GM15510 (cell line): ENCODE measurements around the gene CACNA1C.
A peak's percentile ranks its signal among the peaks of the same experiment; 100 is the strongest.

ENCODE experiments used
- POLR2A ChIP-seq: IDR thresholded peaks from 3 replicates; pipeline ENCODE4 v1.6.1; 2011; ENCODE audit warnings: borderline replicate concordance; ENCODE audit not compliant: insufficient read length; ENCODE audit errors: extremely low read depth

CACNA1C gene

GRCh38 chr12:2682296-2683251, 629.8 kb downstream of the CACNA1C start:
- TF ChIP-seq POLR2A, result no peak

DNA sequence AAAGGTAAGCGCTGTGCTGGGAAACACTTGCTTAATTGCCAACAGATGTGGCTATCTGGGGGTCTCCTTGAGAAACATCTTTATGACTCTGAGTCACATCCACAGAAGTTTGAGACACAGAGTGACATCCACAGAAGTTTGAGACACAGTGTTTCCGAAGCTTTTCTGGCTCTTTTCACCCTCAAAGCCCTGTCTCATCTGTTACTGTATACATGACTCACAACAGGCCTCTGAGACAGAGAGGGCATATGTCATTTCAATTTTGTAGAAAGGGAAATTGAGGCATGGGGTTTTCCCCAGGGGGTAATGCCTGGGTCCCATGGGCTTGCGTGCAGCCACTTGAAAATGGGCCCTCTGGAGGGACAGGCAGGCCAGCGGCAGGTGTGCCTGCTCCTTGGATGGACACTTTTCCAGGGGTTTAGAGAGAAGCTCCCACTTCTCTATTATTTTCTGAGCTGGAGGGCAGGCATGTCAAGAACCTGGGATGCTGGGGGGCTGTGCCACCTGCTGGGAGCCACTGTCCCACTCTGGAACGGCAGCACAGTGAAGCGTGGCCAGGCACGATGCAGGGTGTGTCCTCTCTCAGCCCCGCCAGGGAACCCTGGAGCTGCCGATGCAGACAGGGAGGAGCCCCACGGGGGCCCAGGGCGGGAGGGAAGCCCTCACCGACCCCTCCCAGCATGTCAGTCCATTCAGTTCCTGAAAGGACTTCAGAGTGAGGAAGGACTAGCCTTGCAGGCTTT, 630.7 kb downstream of the CACNA1C start:
- TF ChIP-seq POLR2A, result no peak

DNA sequence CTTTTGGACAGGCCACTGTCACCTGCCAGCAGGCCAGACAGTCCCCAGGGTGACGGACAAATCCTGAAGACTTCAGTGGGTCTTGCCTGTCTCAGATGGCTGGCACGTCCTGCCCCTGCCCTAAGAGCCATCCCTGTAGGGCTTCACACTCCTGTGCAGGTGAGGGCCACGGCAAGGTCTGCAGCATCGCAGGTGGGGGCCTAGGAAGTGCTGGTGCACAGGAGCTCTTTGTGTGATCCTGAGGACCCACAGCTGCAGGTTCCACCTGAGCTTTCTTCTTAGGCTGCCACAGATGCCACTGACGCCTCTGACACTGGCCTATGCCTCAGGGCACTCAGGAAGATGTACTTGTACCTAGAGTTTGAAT, 633.5 kb downstream of the CACNA1C start:
- no peak for TF ChIP-seq POLR2A

GRCh38 chr12:2687058-2687457, 634.3 kb downstream of the CACNA1C start:
- no peak for TF ChIP-seq POLR2A

- TF ChIP-seq POLR2A, result no peak
Observed at GRCh38 chr12:2687726-2688125, 634.9 kb downstream of the CACNA1C start.

GRCh38 chr12:2688381-2688931, 635.7 kb downstream of the CACNA1C start:
- TF ChIP-seq POLR2A, result no peak

DNA sequence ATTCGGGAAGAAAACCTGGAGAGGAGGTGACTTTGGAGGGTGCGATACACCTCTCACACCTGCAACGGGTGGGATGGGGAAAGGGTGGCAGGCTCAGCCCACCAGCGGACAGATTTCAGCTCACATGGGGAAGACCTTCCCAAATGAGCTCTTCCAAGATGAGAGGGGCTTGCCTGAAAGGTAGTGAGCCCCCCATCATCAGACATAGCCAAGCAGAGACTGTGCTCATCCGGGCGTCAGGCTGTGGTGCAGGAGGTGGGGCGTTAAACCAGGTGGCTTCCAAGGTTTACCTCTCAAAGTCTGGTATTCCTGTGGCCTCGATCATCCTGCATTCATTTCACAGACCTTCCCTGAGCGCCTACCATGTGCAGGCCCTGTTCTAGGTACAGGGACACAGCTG, 636.6 kb downstream of the CACNA1C start:
- no peak for TF ChIP-seq POLR2A

DNA sequence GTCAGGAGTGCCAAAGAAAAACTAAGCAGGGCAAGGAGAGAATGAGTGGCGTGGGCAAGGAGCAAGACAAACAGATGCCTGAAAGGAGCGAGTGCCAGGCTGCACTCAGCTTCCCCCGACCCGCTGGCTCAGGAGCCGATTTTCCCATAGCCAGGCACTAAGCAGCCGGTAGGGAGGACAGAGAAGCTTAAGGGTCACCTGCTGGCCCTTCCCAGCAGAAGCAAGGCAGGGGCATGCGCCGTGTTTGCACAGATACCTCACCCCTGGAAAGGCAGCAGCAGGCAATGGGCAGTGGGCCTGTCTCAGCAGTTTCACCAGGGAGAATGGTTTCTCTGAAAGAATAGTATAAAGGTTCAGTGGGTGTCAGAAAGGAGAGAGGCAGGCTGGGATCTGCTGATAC, 637.1 kb downstream of the CACNA1C start:
- no peak for TF ChIP-seq POLR2A

DNA sequence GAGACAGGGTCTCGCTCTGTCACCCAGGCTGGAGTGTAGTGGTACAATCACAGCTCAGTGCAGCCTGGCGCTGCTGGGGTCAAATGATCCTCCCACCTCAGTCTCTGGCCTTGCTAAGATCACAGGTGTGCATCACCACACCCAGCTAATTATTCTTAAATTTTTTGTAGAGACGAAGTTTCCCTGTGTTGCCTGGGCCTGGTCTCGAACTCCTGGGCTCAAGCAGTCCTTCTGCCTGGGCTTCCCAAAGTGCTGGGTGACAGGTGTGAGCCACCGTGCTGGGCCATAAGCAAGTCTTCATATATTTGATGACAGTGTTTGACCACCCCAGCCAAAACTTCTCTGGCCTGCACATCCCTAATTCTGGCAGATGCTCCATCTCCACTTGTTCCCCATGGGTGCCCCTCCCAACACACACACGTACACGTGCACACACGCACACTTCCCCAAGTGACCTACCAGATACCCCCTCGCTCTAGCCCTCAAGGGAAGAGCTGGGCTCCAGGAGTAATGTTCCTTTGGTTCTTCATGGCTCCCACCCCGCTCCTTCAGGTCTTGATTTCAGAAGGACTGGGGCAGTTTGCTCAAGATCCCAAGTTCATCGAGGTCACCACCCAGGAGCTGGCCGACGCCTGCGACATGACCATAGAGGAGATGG, 637.7 kb downstream of the CACNA1C start:
- TF ChIP-seq POLR2A, result no peak

GRCh38 chr12:2691006-2691344, 638.2 kb downstream of the CACNA1C start:
- no peak for TF ChIP-seq POLR2A

DNA sequence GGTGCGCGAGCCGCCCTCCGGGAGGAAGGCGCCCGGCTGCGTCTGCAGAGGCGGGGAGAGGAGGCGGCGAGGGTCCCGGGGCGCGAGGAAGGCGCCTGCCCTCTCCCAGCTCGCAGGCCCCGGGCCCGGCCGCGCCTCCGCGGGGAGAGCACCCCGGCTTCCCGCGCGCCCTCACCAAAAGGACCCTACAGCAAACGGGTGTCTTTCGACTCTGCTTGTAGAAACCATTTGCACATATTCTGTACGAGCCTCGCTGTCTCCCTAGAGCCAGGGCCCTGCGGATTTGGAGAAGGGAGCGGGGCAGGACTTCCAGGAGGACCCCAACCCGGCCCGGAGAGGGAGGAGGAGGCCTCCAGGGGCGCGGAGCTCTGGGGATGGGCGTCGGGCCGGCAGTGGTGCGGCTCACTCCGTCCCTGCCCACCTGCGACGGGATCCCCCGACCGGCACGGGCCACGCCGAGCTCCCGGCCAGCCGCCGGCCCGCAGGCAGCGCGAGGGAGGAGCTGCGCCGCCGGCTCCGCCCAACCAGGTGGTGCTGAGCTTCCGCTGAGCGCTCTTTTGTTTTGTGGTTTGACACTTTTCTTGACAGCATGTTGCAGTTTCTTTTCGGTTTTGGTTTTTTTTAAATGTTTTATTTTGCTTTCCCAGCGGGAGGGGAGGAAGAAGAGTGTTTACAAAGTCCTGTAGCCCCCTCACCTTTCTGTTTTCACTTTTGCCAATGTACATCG, 638.7 kb downstream of the CACNA1C start:
- peak; percentile 51 for TF ChIP-seq POLR2A

- TF ChIP-seq POLR2A, result no peak
Observed at GRCh38 chr12:2692080-2692479, 639.3 kb downstream of the CACNA1C start.

- no peak for TF ChIP-seq POLR2A
Observed at GRCh38 chr12:2693244-2693860, 640.6 kb downstream of the CACNA1C start.
